GM10266 (cell line): ENCODE measurements around the gene PPP1R12A.

ENCODE experiments used
- DNase-seq: peaks from one replicate; pipeline ENCODE4 v3.0.0; 2012; ENCODE audit errors: extremely low spot score
- TF ChIP-seq, protein P1 (sequence below): IDR thresholded peaks from 2 replicates; pipeline ENCODE4 v1.5.1; 2012; ENCODE audit warnings: mild to moderate bottlenecking, low read depth; ENCODE audit not compliant: control insufficient read depth, insufficient read depth; ENCODE audit errors: missing control alignments

Gene PPP1R12A

DNA sequence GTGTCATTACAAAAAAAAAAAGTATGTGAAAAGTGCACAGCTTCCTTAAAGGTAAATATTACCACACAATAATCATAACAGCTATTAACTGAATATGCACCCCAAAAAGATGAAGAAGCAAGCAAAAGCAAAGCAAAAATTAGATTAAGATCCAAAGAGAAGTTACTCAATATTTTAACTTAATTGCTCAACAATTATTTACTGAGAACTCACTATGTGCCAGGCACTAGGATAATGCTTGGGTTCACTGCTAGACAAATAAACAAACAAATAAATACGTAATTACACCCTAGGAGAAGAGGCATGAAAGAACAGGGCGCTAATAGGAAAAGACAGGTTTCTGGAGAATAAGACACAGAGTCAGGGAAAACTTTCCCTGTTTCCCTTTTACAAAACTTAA, 33.4 kb downstream of the PPP1R12A start:
- TF ChIP-seq, protein P1, sequence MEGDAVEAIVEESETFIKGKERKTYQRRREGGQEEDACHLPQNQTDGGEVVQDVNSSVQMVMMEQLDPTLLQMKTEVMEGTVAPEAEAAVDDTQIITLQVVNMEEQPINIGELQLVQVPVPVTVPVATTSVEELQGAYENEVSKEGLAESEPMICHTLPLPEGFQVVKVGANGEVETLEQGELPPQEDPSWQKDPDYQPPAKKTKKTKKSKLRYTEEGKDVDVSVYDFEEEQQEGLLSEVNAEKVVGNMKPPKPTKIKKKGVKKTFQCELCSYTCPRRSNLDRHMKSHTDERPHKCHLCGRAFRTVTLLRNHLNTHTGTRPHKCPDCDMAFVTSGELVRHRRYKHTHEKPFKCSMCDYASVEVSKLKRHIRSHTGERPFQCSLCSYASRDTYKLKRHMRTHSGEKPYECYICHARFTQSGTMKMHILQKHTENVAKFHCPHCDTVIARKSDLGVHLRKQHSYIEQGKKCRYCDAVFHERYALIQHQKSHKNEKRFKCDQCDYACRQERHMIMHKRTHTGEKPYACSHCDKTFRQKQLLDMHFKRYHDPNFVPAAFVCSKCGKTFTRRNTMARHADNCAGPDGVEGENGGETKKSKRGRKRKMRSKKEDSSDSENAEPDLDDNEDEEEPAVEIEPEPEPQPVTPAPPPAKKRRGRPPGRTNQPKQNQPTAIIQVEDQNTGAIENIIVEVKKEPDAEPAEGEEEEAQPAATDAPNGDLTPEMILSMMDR, result no peak
- DNase-seq, result no peak

DNA sequence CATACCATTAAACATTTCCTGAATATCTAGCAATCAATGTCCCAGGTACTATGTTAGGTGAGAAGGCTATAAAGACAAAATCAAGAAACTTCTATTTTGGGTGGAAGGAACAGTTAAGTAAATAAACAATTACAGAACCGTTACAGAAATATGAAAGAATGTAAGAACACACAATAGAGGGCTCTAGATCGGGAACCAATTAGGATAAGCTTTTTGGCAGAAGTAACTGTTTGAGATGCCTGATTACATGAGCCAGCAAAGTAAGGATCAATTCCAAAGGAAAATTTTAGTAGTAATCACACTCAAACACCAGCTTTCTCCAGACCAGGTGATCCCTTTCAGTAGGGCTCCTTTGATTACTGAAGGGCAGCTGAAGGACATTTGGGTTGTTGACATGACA, 33.9 kb downstream of the PPP1R12A start:
- TF ChIP-seq, protein P1, result no peak
- no peak for DNase-seq

DNA sequence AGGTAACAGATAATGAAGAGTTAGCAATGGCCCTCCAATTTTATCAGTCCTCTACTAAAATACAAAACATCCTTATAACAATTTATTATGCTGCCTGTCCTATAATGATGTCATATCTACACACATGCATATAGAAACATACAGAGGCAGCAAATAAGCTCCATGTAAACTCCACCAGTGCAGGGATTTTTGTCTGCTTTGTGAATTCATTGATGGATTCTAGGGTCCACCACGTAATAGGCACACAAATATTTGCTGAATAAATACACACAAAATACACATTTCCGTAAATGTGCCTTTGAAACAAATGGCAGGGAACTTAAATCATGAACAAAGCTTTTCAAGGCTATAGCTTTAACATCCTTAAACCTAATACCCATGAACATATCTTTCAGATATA, 34.7 kb downstream of the PPP1R12A start:
- TF ChIP-seq, protein P1, result no peak

DNA sequence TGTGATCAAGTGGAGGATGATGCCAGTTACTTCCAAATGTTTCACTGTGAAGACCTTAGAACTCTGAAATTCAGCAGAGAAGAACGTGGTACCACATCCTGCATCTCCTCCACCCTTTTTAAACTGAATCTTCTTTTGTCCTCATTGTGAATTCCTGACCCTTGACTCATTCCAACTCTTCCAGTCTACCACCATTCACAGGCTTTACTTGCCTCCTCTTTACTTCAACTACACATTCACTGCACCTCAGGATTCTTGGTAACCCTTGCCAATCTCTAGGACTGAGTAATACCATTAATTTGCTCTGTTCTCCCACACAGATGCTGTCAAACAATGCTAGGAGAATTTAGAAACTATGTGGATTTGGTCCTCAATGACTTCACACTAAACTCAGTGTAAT, 37.3 kb downstream of the PPP1R12A start:
- TF ChIP-seq, protein P1, result no peak

More for the DNA sequence above, 34.7 kb downstream of the PPP1R12A start:
- DNase-seq, result no peak

DNA sequence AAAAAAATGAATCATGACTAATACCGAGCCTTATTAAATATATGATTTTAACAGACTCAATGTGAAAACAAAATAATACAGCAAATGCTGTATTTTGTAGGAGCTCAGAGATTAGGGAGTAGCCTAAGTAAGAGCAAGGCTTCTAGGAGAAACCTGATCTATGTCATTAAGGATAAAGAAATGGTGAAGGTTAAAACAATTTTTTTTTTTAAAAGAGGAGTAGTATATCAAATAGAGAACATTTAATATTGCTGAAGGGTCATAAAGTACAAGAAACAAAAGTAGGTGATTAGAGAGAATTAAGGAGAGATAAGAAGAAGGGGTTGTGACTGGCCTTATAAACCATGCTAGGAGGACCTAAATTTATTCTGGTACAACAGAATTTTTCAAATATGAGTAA, 39.1 kb downstream of the PPP1R12A start:
- no peak for DNase-seq
- TF ChIP-seq, protein P1, result no peak

More for the DNA sequence above, 37.3 kb downstream of the PPP1R12A start:
- DNase-seq, result no peak

DNA sequence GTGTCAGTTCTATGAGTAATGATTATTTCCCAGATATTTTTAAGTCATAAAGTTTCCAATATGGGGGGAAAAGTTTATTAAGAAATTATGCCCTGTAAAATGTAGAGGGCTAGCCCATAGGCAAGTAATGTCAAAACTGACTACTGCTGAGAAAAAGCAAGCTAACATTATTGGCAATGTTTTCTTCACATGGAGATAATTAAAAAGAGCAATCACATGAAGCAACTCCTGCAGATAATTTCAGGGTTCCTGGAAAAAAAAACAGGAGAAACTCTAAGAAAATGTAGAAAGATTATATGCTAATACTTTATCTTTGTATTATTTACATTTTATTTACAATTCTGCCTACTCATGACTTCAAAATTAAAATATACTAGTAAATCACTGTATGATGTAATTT, 39.8 kb downstream of the PPP1R12A start:
- no peak for DNase-seq
- TF ChIP-seq, protein P1, result no peak

DNA sequence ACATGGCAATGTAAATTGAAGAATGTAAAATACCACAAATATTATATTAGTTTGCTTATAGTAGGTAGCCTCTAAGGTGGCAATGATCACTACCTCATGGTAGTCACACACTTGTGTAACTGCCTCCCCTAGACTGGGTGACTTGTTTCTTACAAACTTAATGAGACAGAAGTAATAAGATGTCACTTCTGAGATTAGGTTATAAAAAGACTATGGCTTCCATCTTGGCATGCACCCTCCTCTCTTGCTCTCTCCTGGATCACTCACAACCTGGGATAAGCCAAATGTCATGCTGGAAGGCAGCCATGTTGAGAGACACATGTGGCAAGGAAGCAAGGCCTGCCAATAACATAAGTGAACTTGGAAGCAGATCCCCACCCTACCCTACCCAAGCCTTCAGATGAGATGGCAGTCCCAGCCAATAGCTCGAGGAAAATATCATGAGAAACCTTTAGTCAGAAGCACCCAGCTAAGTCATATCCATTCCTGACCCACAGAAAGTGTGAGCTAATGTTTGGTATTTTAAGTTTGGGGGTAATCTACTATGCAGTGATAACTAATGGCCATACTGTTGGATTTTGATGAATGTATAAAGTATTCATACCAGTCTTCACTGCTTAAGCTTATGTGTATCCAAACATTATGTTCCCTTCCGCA, 43.3 kb downstream of the PPP1R12A start:
- no peak for DNase-seq
- TF ChIP-seq, protein P1, result no peak
